Gastrocnemius medialis (tissue), 4 donors: ENCODE data around the gene HSFX1.
"Not testable (repeated sequence)": the region's sequence is repeated elsewhere in the genome, so short reads cannot be mapped to it uniquely, and the experiment has no call there.

Experiments used
- CTCF ChIP-seq, 5 experiments: fragments of 450-650 bp in 3 of 5; fragments of 200-600 bp in 2 of 5; sonication (generic) in 2 of 5; IDR thresholded peaks in 4 of 5; conservative IDR thresholded peaks in 1 of 5; 1 replicate in 4 of 5; 2 replicates in 1 of 5; pipeline ENCODE4 v1.5.1; 2016 to 2019; ENCODE audit warnings: antibody characterized with exemption in 5 of 5, mild to moderate bottlenecking in 3 of 5, moderate library complexity in 3 of 5
- POLR2A ChIP-seq, 2 donors: fragments of 450-650 bp; IDR thresholded peaks; one replicate each; pipeline ENCODE4 v1.6.1; 2017; ENCODE audit warnings: antibody characterized with exemption in 2 of 2, mild to moderate bottlenecking in 2 of 2, moderate library complexity in 2 of 2

GRCh38 chrX:149742269-149742668, 31.6 kb upstream of the HSFX1 start:
- TF ChIP-seq CTCF (IDR thresholded peaks at IDR 0.05 in 4 of 5, conservative IDR thresholded peaks at IDR 0.05 in 1 of 5); POLR2A (IDR thresholded peaks at IDR 0.05): not testable (repeated sequence)
